HG03342 (cell line): ENCODE measurements around the gene RASGEF1C.

ENCODE experiments used
- ATAC-seq: cut with Tn5 transposase; IDR thresholded peaks from one replicate; pipeline ENCODE4 v1.9.1; 2021; ENCODE audit warnings: mild to moderate bottlenecking, moderate library complexity; ENCODE audit not compliant: unreplicated experiment

The RASGEF1C gene

GRCh38 chr5:180161420-180162303 lies 47.3 kb downstream of the RASGEF1C start:
- ATAC-seq: no peak

GRCh38 chr5:180160789-180161188 lies 48.2 kb downstream of the RASGEF1C start:
- no peak for ATAC-seq

GRCh38 chr5:180160215-180160614 lies 48.8 kb downstream of the RASGEF1C start:
- no peak for ATAC-seq

- no peak for ATAC-seq
Measured at GRCh38 chr5:180159756-180160155, 49.3 kb downstream of the RASGEF1C start.

- no peak for ATAC-seq
Measured at GRCh38 chr5:180157866-180158265, 51.1 kb downstream of the RASGEF1C start.

GRCh38 chr5:180156141-180156540 lies 52.9 kb downstream of the RASGEF1C start:
- no peak for ATAC-seq

GRCh38 chr5:180155365-180155926 lies 53.6 kb downstream of the RASGEF1C start:
- ATAC-seq: no peak

GRCh38 chr5:180154821-180155364 lies 54.1 kb downstream of the RASGEF1C start:
- ATAC-seq: no peak

- no peak for ATAC-seq
Measured at GRCh38 chr5:180153991-180154390, 55.0 kb downstream of the RASGEF1C start.

- ATAC-seq: no peak
Measured at GRCh38 chr5:180153099-180153498, 55.9 kb downstream of the RASGEF1C start.

GRCh38 chr5:180143656-180144364 lies 65.2 kb downstream of the RASGEF1C start:
- ATAC-seq: no peak

GRCh38 chr5:180142824-180143610 lies 66.0 kb downstream of the RASGEF1C start:
- no peak for ATAC-seq

GRCh38 chr5:180142021-180142765 lies 66.8 kb downstream of the RASGEF1C start:
- ATAC-seq: no peak

- ATAC-seq: no peak
Measured at GRCh38 chr5:180141068-180141660, 67.8 kb downstream of the RASGEF1C start.

GRCh38 chr5:180140571-180140970 lies 68.4 kb downstream of the RASGEF1C start:
- ATAC-seq: no peak

- no peak for ATAC-seq
Measured at GRCh38 chr5:180140079-180140554, 68.9 kb downstream of the RASGEF1C start.

GRCh38 chr5:180139731-180140055 lies 69.3 kb downstream of the RASGEF1C start:
- ATAC-seq: no peak

- ATAC-seq: no peak
Measured at GRCh38 chr5:180138976-180139730, 69.9 kb downstream of the RASGEF1C start.
